NOMO-1 treated with dmso at 0.1 percent for 144 hours (cell line): ENCODE measurements around the gene SMARCD3.

ENCODE experiments used
- DNase-seq: peaks from one replicate; lab custom pipeline; 2025; ENCODE audit not compliant: unreplicated experiment; lab: John Stamatoyannopoulos, UW

SMARCD3 gene

GRCh38 chr7:151248346-151249033 lies at the start of gene SMARCD3:
TSS of gene SMARCD3 (minus strand) at chr7:151248694. CDS start at chr7:151248562, 132 bp downstream.
- no peak for DNase-seq

- no peak for DNase-seq
These were observed 47.9 kb upstream of the SMARCD3 start for GRCh38 chr7:151296202-151296992.

- no peak for DNase-seq
These were observed 44.4 kb upstream of the SMARCD3 start for GRCh38 chr7:151292850-151293249.

GRCh38 chr7:151291206-151291605 lies 42.7 kb upstream of the SMARCD3 start:
- no peak for DNase-seq

GRCh38 chr7:151290355-151290760 lies 41.9 kb upstream of the SMARCD3 start:
- no peak for DNase-seq

GRCh38 chr7:151289891-151290290 lies 41.4 kb upstream of the SMARCD3 start:
- DNase-seq: no peak

- no peak for DNase-seq
These were observed 37.7 kb upstream of the SMARCD3 start for GRCh38 chr7:151286148-151286547.

GRCh38 chr7:151283302-151283701 lies 34.8 kb upstream of the SMARCD3 start:
- no peak for DNase-seq

GRCh38 chr7:151282111-151282510 lies 33.6 kb upstream of the SMARCD3 start:
- DNase-seq: no peak

- DNase-seq: no peak
These were observed 33.2 kb upstream of the SMARCD3 start for GRCh38 chr7:151281686-151282085.

GRCh38 chr7:151280388-151281019 lies 32.0 kb upstream of the SMARCD3 start:
- no peak for DNase-seq

- no peak for DNase-seq
These were observed 31.4 kb upstream of the SMARCD3 start for GRCh38 chr7:151279868-151280267.

- no peak for DNase-seq
These were observed 30.5 kb upstream of the SMARCD3 start for GRCh38 chr7:151278949-151279348.

GRCh38 chr7:151277631-151278030 lies 29.1 kb upstream of the SMARCD3 start:
- no peak for DNase-seq

- DNase-seq: peak; percentile 12
These were observed 28.4 kb upstream of the SMARCD3 start for GRCh38 chr7:151276666-151277590.

GRCh38 chr7:151275813-151276577 lies 27.5 kb upstream of the SMARCD3 start:
- DNase-seq: no peak

GRCh38 chr7:151274936-151275812 lies 26.7 kb upstream of the SMARCD3 start:
- no peak for DNase-seq

GRCh38 chr7:151274396-151274795 lies 25.9 kb upstream of the SMARCD3 start:
- no peak for DNase-seq
